H1 (cell line): ENCODE results near the gene CDYL. TPM values are rescaled to one million over a fixed set of nuclear protein-coding genes. Genes with fewer than 3 reads are reported as not detected.

ENCODE experiments used
- CHD2 ChIP-seq: IDR thresholded peaks from 2 replicates; pipeline ENCODE4 v1.6.1; 2012; ENCODE audit warnings: low read length, improper control_type of control experiment
- CHD7 ChIP-seq: fragments of 300-600 bp; sonication (generic); IDR thresholded peaks from 2 replicates; pipeline ENCODE4 v1.7.1; 2012; ENCODE audit warnings: low read length, moderate library complexity, mild to moderate bottlenecking, inconsistent platforms; ENCODE audit not compliant: insufficient replicate concordance
- KDM5A ChIP-seq: fragments of 200-600 bp; IDR thresholded peaks from 2 replicates; pipeline ENCODE4 v1.7.1; 2012; ENCODE audit warnings: mild to moderate bottlenecking, low read length, inconsistent platforms, mixed read lengths
- SP1 ChIP-seq: IDR thresholded peaks from 2 replicates; pipeline ENCODE4 v1.6.1; 2011; ENCODE audit warnings: low read depth, low read length
- TAF7 ChIP-seq: optimal IDR thresholded peaks from 2 replicates; pipeline ENCODE3; 2011; ENCODE audit warnings: low read depth, mild to moderate bottlenecking, inconsistent platforms, low read length, moderate library complexity, borderline replicate concordance
- polyA plus RNA-seq, 7 experiments: library from polyadenylated mRNA; depleted of rRNA in 3 of 7; stranded (reverse) in 5 of 7; unstranded in 2 of 7; fragments of >200 nt in 5 of 7; fragments of 200-250 nt in 2 of 7; gene quantifications; 1 replicate in 5 of 7; 2 replicates in 1 of 7; 4 replicates in 1 of 7; pipeline versions ENCODE4 v1.2.1 to v1.2.3, GENCODE V29; 2011 to 2013; ENCODE audit warnings: missing spikeins in 2 of 7, mixed read lengths in 2 of 7
- total RNA-seq: library from RNA; stranded (reverse); fragmentation: NEBNext Ultra II Directional; extraction: Animal tissue kit (Norgen Biotek cat#: 25700); gene quantifications from 2 replicates; pipeline ENCODE4 v1.2.1, GENCODE V29; 2021
- TF ChIP-seq, protein P1 (sequence below): IDR thresholded peaks from 2 replicates; pipeline ENCODE4 v1.6.1; 2012; ENCODE audit warnings: inconsistent platforms

Gene CDYL
- total and polyA plus RNA-seq, 2 of the 8 experiments (the other 6 are each of a cell fraction or from before 2014, with no cell fraction given) = 56.4 to 119 TPM

DNA sequence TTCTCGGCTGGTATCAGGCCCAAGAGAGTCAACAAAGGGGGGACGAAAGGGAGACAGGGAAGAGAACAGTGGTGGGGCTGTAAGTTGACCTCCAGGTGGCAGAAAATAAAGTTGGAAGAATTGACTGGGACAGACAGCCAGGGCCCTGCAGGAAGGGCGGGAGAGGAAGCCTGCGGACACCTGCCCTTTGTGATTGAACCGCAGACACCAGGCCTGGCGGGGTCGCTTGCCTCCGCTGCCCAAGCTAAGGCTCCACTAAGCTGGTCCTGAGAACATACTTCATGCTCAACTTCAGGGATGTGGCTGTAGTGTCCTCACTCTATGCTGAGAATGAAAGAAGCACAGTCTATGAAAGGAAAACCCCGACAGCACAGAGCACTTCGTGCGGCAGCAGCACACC, 173.9 kb downstream of the CDYL start (continued):
- no peak for TF ChIP-seq CHD7
- TF ChIP-seq, protein P1, sequence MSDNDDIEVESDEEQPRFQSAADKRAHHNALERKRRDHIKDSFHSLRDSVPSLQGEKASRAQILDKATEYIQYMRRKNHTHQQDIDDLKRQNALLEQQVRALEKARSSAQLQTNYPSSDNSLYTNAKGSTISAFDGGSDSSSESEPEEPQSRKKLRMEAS = peak; percentile 47; the same call in 1 of the 2 replicates
- no peak for TF ChIP-seq TAF7
- no peak for TF ChIP-seq CHD2
- no peak for TF ChIP-seq KDM5A
- TF ChIP-seq SP1 = no peak
- TF ChIP-seq, all 59 proteins: peak for 2
